ENCODE data around the gene MADCAM1.

The MADCAM1 gene

GRCh38 chr19:511101-511851, 15.0 kb downstream of the MADCAM1 start:
- Histone ChIP-seq H3K79me2 (ENCODE audit: insufficient read depth, low read length) (no peaks in the 10 kb centered on the region), H3K9me2 (ENCODE audit: low read depth, low read length) (no peaks in the 10 kb centered on the region), H3K9ac (ENCODE audit: low read length) (peak overlapping the region; percentile 50; the same call in 1 of the 2 replicates), H3K4me2 (ENCODE audit: low read length) (peak overlapping the region; percentile 61), H4K20me1 (ENCODE audit: insufficient read depth, low read length) (no peaks in the 10 kb centered on the region), H3K36me3 (ENCODE audit: insufficient read depth, low read length) (peaks cover 17% of the 10 kb centered on the region), H3K27me3 (ENCODE audit: insufficient read depth, low read length) (no peaks in the 10 kb centered on the region), H3K9me3 (ENCODE audit: low read length) (no peaks in the 10 kb centered on the region), H3F3A (ENCODE audit: insufficient read depth, low read length) (no peaks in the 10 kb centered on the region), H3K27ac (ENCODE audit: low read depth, low read length, poor library complexity, severe bottlenecking) (peak overlapping the region; percentile 93), H2AFZ (ENCODE audit: low read length) (no peak overlapping the region), H3K4me3 (ENCODE audit: low read depth, low read length, poor library complexity, severe bottlenecking) (peak overlapping the region; percentile 41), H3K4me1 (ENCODE audit: insufficient read depth, low read length, severe bottlenecking) (peaks cover 46% of the 10 kb centered on the region)
- TF ChIP-seq EZH2 (IDR thresholded peaks at IDR 0.05; ENCODE audit: borderline replicate concordance, low read length): no peak
- no peak for TF ChIP-seq CTCF (IDR thresholded peaks at IDR 0.05; ENCODE audit: low read length)

- H3K9me2 ChIP-seq (ENCODE audit: low read depth, low read length): no peaks in the 10 kb centered on the region
- no peaks in the 10 kb centered on the region for H4K20me1 ChIP-seq (ENCODE audit: insufficient read depth, low read length)
- H3K4me1 ChIP-seq (ENCODE audit: insufficient read depth, low read length, severe bottlenecking): peaks cover 43% of the 10 kb centered on the region
- H3K79me2 ChIP-seq (ENCODE audit: insufficient read depth, low read length): no peaks in the 10 kb centered on the region
- H3K27ac ChIP-seq (ENCODE audit: low read depth, low read length, poor library complexity, severe bottlenecking): peak overlapping the region; percentile 93
- H3K36me3 ChIP-seq (ENCODE audit: insufficient read depth, low read length): peaks cover 17% of the 10 kb centered on the region
- no peak overlapping the region; the same call in 1 of the 2 replicates for H3K4me2 ChIP-seq (ENCODE audit: low read length)
- no peak overlapping the region for H3K9ac ChIP-seq (ENCODE audit: low read length)
- no peaks in the 10 kb centered on the region for H3F3A ChIP-seq (ENCODE audit: insufficient read depth, low read length)
- H2AFZ ChIP-seq (ENCODE audit: low read length): no peak overlapping the region
- no peak for TF ChIP-seq EZH2 (IDR thresholded peaks at IDR 0.05; ENCODE audit: borderline replicate concordance, low read length)
- H3K4me3 ChIP-seq (ENCODE audit: low read depth, low read length, poor library complexity, severe bottlenecking): no peak overlapping the region
- no peaks in the 10 kb centered on the region for H3K27me3 ChIP-seq (ENCODE audit: insufficient read depth, low read length)
- H3K9me3 ChIP-seq (ENCODE audit: low read length): no peaks in the 10 kb centered on the region
These were observed 16.5 kb downstream of the MADCAM1 start for GRCh38 chr19:512547-513365.

DNA sequence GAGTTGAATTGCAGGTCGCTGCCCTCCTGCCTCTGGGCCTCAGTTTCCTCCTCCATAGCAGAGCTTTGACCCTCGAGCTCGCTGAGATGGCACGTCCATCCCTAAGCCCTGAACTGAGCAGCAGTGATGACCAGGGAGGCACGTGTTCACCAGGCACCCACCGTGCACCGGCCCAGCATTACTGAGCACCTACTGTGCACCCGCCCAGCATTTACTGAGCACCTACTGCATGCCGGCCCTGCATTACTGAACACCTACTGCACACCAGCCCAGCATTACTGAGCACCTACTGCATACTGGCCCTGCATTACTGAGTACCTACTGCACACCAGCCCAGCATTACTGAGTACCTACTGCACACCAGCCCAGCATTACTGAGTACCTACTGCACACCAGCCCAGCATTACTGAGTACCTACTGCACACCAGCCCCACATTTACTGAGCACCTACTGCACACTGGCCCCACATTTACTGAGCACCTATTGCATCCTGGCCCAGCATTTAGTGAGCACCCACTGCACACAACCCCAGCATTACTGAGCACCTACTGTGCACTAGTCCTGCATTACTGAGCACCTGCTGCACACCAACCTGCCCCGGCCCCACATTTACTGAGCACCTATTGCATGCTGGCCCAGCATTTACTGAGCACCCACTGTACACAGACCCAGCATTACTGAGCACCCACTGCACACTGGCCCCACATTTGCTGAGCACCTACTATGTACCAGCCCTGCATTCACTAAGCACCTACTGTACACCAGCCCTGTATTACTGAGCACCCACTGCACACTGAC, 17.3 kb downstream of the MADCAM1 start:
- H3K4me2 ChIP-seq (ENCODE audit: low read length): no peak overlapping the region
- no peaks in the 10 kb centered on the region for H4K20me1 ChIP-seq (ENCODE audit: insufficient read depth, low read length)
- no peak overlapping the region for H3K27ac ChIP-seq (ENCODE audit: low read depth, low read length, poor library complexity, severe bottlenecking)
- no peaks in the 10 kb centered on the region for H3K9me2 ChIP-seq (ENCODE audit: low read depth, low read length)
- no peak overlapping the region for H3K9ac ChIP-seq (ENCODE audit: low read length)
- no peaks in the 10 kb centered on the region for H3F3A ChIP-seq (ENCODE audit: insufficient read depth, low read length)
- peaks cover 17% of the 10 kb centered on the region for H3K36me3 ChIP-seq (ENCODE audit: insufficient read depth, low read length)
- H2AFZ ChIP-seq (ENCODE audit: low read length): no peak overlapping the region
- H3K27me3 ChIP-seq (ENCODE audit: insufficient read depth, low read length): no peaks in the 10 kb centered on the region
- no peak overlapping the region for H3K4me3 ChIP-seq (ENCODE audit: low read depth, low read length, poor library complexity, severe bottlenecking)
- TF ChIP-seq CTCF (IDR thresholded peaks at IDR 0.05; ENCODE audit: low read length) (no peak), EZH2 (IDR thresholded peaks at IDR 0.05; ENCODE audit: borderline replicate concordance, low read length) (no peak)
- no peaks in the 10 kb centered on the region for H3K79me2 ChIP-seq (ENCODE audit: insufficient read depth, low read length)
- peaks cover 36% of the 10 kb centered on the region for H3K4me1 ChIP-seq (ENCODE audit: insufficient read depth, low read length, severe bottlenecking)
- no peaks in the 10 kb centered on the region for H3K9me3 ChIP-seq (ENCODE audit: low read length)
